HG03025 (cell line): Measurements from ENCODE around the gene ETV6.
"Not testable (repeated sequence)": the region's sequence is repeated elsewhere in the genome, so short reads cannot be mapped to it uniquely, and the experiment has no call there.

Source experiments
- ATAC-seq: cut with Tn5 transposase; IDR thresholded peaks from one replicate; pipeline ENCODE4 v1.9.1; 2021; ENCODE audit warnings: mild to moderate bottlenecking, moderate library complexity; ENCODE audit not compliant: unreplicated experiment, low FRiP score

ETV6 gene

GRCh38 chr12:11666131-11667050 lies 16.9 kb downstream of the ETV6 start:
- ATAC-seq = no peak

GRCh38 chr12:11667171-11667570 lies 17.7 kb downstream of the ETV6 start:
- ATAC-seq = no peak

GRCh38 chr12:11668611-11669010 lies 19.1 kb downstream of the ETV6 start:
- no peak for ATAC-seq

- no peak for ATAC-seq
These were observed 19.9 kb downstream of the ETV6 start for GRCh38 chr12:11669348-11669747.

- ATAC-seq = no peak
These were observed 23.1 kb downstream of the ETV6 start for GRCh38 chr12:11672256-11673191.

- no peak for ATAC-seq
These were observed 24.4 kb downstream of the ETV6 start for GRCh38 chr12:11673666-11674461.

GRCh38 chr12:11674894-11675390 lies 25.5 kb downstream of the ETV6 start:
- no peak for ATAC-seq

GRCh38 chr12:11676052-11676451 lies 26.6 kb downstream of the ETV6 start:
- ATAC-seq = no peak

- ATAC-seq = no peak
These were observed 27.6 kb downstream of the ETV6 start for GRCh38 chr12:11677093-11677492.

GRCh38 chr12:11677752-11678151 lies 28.3 kb downstream of the ETV6 start:
- no peak for ATAC-seq

GRCh38 chr12:11678781-11679180 lies 29.3 kb downstream of the ETV6 start:
- no peak for ATAC-seq

- ATAC-seq = no peak
These were observed 31.7 kb downstream of the ETV6 start for GRCh38 chr12:11681207-11681606.

GRCh38 chr12:11681695-11682094 lies 32.2 kb downstream of the ETV6 start:
- not testable (repeated sequence) for ATAC-seq

- ATAC-seq = no peak
These were observed 34.9 kb downstream of the ETV6 start for GRCh38 chr12:11684393-11684792.

- no peak for ATAC-seq
These were observed 35.3 kb downstream of the ETV6 start for GRCh38 chr12:11684811-11685210.

GRCh38 chr12:11685316-11685715 lies 35.8 kb downstream of the ETV6 start:
- no peak for ATAC-seq

- ATAC-seq = no peak
These were observed 36.2 kb downstream of the ETV6 start for GRCh38 chr12:11685716-11686115.

- no peak for ATAC-seq
These were observed 36.6 kb downstream of the ETV6 start for GRCh38 chr12:11686120-11686519.

GRCh38 chr12:11687528-11687927 lies 38.1 kb downstream of the ETV6 start:
- ATAC-seq = no peak

GRCh38 chr12:11688379-11688778 lies 38.9 kb downstream of the ETV6 start:
- no peak for ATAC-seq
